Measurements from ENCODE around the gene PTAR1. TPM values are rescaled to one million over a fixed set of nuclear protein-coding genes. Genes with fewer than 3 reads are reported as not detected.

PTAR1 gene
- total RNA-seq, 1 donor from 2014 or later = 59.7 TPM

GRCh38 chr9:69746859-69747560 is 12.8 kb downstream of the PTAR1 start:
- TF ChIP-seq, protein P1, sequence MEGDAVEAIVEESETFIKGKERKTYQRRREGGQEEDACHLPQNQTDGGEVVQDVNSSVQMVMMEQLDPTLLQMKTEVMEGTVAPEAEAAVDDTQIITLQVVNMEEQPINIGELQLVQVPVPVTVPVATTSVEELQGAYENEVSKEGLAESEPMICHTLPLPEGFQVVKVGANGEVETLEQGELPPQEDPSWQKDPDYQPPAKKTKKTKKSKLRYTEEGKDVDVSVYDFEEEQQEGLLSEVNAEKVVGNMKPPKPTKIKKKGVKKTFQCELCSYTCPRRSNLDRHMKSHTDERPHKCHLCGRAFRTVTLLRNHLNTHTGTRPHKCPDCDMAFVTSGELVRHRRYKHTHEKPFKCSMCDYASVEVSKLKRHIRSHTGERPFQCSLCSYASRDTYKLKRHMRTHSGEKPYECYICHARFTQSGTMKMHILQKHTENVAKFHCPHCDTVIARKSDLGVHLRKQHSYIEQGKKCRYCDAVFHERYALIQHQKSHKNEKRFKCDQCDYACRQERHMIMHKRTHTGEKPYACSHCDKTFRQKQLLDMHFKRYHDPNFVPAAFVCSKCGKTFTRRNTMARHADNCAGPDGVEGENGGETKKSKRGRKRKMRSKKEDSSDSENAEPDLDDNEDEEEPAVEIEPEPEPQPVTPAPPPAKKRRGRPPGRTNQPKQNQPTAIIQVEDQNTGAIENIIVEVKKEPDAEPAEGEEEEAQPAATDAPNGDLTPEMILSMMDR (IDR thresholded peaks at IDR 0.05; ENCODE audit: insufficient read depth, low read length, poor library complexity, severe bottlenecking) = no peak
- Histone ChIP-seq H3K27me3 (ENCODE audit: control insufficient read depth, insufficient read depth, low read length) (no peaks in the 10 kb centered on the region), H3K36me3 (ENCODE audit: control insufficient read depth, insufficient read depth, low read length) (no peaks in the 10 kb centered on the region), H3K4me3 (ENCODE audit: low read depth, low read length) (no peak overlapping the region)
- no peak for DNase-seq (ENCODE audit: low read depth)

- no peaks in the 10 kb centered on the region for H3K27me3 ChIP-seq (ENCODE audit: control insufficient read depth, insufficient read depth, low read length)
- H3K4me3 ChIP-seq (ENCODE audit: low read depth, low read length) = no peak overlapping the region
- no peak for DNase-seq (ENCODE audit: low read depth)
- TF ChIP-seq, protein P1 (IDR thresholded peaks at IDR 0.05; ENCODE audit: insufficient read depth, low read length, poor library complexity, severe bottlenecking) = peak; percentile 14
- no peaks in the 10 kb centered on the region for H3K36me3 ChIP-seq (ENCODE audit: control insufficient read depth, insufficient read depth, low read length)
Observed at GRCh38 chr9:69745716-69746437, 13.9 kb downstream of the PTAR1 start.

DNA sequence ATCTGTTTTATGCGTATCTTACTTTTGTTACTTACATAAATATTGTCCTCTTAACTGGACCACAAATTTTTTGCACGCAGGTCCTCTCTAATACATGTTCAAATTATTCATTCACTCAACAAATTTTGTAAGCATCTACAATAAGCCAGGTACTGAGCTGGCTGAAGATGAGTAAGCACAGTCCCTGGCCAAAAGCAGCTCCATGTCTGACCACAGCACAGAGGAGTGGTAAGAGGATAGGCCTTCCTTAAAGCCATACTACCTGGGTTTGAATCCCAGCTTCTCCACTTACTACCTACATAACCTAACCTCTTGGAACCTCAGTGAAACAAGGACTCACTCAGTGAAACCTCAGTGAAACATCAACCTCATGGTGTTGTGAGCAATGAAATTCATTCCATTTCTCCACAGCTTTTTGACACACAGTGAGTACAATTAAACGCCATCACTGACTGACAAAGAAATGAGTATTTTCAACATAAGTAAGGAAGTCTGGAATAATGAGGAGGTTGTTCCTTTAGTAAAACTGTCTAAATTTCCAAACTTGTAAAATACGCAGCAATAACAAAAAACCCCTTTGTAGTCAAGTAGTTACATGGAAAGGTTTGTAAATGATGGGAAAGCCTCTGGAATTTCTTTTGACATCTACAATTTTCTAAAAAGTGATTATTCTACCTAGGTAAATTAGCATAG is 15.0 kb downstream of the PTAR1 start:
- H3K36me3 ChIP-seq (ENCODE audit: control insufficient read depth, insufficient read depth, low read length) = no peaks in the 10 kb centered on the region
- no peak overlapping the region for H3K4me3 ChIP-seq (ENCODE audit: low read depth, low read length)
- no peak for DNase-seq (ENCODE audit: low read depth)
- TF ChIP-seq, protein P1 (IDR thresholded peaks at IDR 0.05; ENCODE audit: insufficient read depth, low read length, poor library complexity, severe bottlenecking) = no peak
- no peaks in the 10 kb centered on the region for H3K27me3 ChIP-seq (ENCODE audit: control insufficient read depth, insufficient read depth, low read length)

- H3K27me3 ChIP-seq (ENCODE audit: control insufficient read depth, insufficient read depth, low read length) = no peaks in the 10 kb centered on the region
- DNase-seq (ENCODE audit: low read depth) = no peak
- no peaks in the 10 kb centered on the region for H3K36me3 ChIP-seq (ENCODE audit: control insufficient read depth, insufficient read depth, low read length)
- no peak overlapping the region for H3K4me3 ChIP-seq (ENCODE audit: low read depth, low read length)
- TF ChIP-seq, protein P1 (IDR thresholded peaks at IDR 0.05; ENCODE audit: insufficient read depth, low read length, poor library complexity, severe bottlenecking) = no peak
Observed at GRCh38 chr9:69743930-69744329, 15.9 kb downstream of the PTAR1 start.

DNA sequence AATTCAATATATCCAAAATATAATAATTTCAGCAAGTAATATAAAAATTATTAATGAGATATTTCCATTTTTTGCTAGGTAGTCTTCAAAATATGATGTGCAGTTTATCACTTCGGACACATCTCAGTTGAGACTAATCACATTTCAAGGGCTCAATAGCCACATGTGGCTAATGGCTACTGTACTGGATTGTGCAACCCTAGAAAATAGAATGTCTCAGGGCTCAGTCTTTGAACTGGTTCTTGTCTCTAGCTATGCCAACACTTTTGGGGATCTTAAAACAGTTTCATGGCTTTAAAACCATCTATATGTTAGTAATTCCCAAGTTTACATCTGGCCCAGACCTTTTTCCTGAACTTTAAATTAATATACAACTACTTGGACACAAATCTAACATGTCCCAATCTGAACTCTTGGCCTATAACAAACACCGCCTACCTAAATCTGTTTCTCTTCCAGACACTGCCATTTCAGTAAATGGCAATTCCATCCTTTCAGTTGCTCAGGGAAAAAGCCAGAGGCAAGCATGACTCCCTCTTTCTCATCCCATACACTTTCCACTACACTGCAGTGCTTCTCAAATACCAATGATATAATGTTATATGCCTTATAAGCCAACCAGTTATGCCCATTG is 18.8 kb downstream of the PTAR1 start:
- no peak for DNase-seq (ENCODE audit: low read depth)
- Histone ChIP-seq H3K4me3 (ENCODE audit: low read depth, low read length) (no peak overlapping the region), H3K27me3 (ENCODE audit: control insufficient read depth, insufficient read depth, low read length) (no peaks in the 10 kb centered on the region), H3K36me3 (ENCODE audit: control insufficient read depth, insufficient read depth, low read length) (no peaks in the 10 kb centered on the region)
- TF ChIP-seq, protein P1 (IDR thresholded peaks at IDR 0.05; ENCODE audit: insufficient read depth, low read length, poor library complexity, severe bottlenecking) = no peak

Data from kidney epithelial cell (primary cell).